Measurements from ENCODE around the gene PHKA2.
A peak's percentile ranks its signal among the peaks of the same experiment; 100 is the strongest.

Gene PHKA2

GRCh38 chrX:18971506-18971905 is 12.4 kb downstream of the PHKA2 start:
- no peak for DNase-seq

- no peak for DNase-seq
Observed at GRCh38 chrX:18970465-18970864, 13.4 kb downstream of the PHKA2 start.

DNA sequence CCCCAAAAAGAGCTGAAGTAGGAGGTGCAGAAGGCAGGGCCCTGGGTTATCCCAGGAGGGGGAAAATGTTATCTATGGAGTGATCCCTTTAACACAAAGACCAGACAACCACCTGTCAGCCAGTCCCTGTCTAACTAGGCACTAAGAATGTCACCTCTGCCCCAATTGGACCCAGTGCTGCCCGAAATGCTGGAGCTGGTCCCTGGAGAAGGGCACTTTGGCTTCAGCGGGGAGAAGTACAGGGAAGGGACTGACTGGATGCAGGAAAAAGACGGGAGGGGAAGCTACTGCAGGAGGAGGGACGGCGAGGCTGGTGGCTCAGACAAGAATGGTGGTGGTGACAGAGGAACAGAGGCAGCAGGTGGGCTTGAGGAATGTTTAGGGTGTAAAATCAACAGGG is 17.3 kb downstream of the PHKA2 start:
- no peak for DNase-seq

DNA sequence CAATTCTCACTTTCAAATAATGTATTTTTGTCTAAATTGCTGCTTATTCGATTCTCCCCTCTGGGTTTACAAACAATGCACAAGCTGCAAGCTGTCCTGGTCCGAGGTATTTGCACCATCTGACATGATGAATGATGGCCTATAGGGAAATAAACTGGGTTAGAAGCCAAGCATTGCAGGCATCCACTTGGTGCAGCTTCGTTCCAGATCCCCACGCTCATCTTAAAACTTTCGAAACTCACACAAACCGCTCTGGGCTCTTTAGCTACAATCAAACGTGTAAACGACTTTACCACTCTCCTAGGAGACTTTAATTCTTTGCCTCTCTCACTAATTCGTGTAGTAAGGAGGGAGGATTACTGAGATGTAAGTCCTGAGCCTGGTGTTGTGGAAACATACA is 19.0 kb downstream of the PHKA2 start:
- DNase-seq: no peak

- DNase-seq: no peak
Observed at GRCh38 chrX:18964026-18964425, 19.9 kb downstream of the PHKA2 start.

DNA sequence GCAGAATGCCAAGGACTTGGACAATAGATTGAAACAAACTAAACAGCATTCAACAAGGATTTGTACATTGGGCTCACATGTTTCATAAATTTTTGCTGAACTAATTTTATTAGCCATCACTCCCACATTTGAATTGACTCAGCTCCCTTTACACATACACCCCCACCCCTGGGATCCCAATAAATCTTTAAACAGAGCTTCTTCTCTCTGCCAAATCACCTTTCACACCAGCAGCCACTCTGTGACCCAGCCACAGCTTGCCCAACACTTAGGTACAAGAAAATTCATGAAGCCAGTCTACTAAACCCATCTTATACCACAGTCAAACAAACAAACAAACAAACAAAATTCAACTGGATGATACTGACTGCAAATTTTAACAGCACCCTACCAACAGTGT is 21.6 kb downstream of the PHKA2 start:
- peak in 2 of 4 experiments; percentile 16 to 21 for DNase-seq

GRCh38 chrX:18961686-18962085 is 22.2 kb downstream of the PHKA2 start:
- peak; percentile 51 to 79 (median 68) for DNase-seq

- DNase-seq: peak; percentile 11 to 60 (median 28)
Observed at GRCh38 chrX:18956303-18957032, 27.4 kb downstream of the PHKA2 start.

DNA sequence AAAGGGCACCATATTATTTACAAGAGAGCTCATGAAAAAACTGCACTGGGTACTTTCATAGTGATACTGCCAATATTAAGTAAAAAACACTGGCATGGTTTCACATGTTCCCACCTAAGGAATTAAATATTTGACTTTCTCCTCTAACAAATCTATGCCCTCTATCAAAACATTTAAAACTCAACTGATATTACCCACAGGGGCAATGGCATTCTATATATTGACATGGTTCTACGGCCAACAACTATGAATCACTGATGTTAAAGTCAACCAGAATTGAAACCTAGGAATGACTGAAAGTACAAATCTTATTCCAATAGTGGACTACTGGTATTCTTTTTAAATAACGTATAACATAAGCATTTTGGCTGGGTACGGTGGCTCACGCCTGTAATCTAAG is 28.2 kb downstream of the PHKA2 start:
- no peak for DNase-seq

GRCh38 chrX:18951032-18951431 is 32.9 kb downstream of the PHKA2 start:
- DNase-seq: no peak

DNA sequence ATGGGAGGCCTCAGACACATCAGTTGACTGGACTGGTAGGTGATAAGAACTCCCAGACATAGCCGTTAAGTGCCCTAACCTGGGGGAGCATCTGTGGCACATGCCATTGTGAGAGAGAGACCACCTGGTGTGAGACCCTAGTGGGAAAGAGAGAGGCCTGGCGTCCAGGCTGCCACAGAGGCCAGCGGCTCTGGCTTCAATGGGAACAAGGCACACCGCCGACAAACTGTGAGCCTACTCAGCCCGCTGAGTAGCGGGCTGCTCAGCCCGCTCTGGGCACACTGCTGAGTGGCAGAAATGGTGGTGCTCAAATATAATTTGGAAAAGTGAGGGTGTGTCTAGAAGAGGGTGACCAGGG is 34.0 kb downstream of the PHKA2 start:
- no peak for DNase-seq

DNA sequence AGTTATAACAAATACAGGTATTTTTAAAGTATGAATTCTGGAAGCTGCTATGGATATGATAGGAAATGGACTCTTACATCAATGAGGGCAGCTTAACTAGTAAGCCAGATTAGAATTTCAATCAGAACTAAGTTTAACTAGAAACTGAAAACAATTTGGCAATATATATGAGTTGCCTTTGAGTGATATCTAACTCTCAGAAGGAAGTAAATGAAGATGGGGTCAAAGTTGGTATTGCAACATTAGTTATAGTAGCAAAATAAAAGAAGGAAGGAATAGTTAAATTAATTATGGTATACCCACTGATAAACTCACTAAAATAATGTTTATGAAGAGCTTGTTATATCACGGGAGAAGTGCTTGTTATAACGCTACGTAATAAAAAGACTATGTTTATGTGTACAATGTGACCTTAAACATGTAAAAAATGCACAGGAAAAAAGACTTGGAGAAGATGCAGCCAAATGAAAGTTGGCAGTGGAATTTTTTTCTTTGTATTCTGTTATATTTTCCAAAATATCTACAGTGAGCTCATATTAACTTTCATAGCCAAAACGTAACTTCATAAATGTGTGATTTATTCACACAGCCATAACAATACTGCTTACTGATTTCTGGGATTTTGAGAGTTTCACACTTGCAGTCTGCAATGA is 34.5 kb downstream of the PHKA2 start:
- DNase-seq: no peak

GRCh38 chrX:18946611-18947010 is 37.3 kb downstream of the PHKA2 start:
- no peak for DNase-seq

DNA sequence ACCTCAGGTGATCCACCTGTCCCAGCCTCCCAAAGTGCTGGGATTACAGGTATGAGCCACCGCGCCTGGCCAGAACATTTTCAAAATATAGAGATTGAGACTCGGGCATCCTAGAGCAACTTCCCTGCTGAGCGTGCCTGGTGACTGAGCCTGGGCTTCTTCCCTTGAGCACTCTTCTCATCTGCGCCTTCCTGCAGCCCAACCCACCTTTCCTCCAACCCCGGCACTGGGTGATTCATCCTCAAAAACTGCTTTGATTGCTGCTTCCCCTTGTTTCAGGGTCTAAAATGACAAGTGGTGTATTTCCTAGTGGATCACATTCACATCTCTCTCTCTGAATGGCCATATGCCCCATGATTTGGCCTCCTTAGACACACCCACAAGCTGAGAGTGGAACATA is 37.8 kb downstream of the PHKA2 start:
- no peak for DNase-seq

DNA sequence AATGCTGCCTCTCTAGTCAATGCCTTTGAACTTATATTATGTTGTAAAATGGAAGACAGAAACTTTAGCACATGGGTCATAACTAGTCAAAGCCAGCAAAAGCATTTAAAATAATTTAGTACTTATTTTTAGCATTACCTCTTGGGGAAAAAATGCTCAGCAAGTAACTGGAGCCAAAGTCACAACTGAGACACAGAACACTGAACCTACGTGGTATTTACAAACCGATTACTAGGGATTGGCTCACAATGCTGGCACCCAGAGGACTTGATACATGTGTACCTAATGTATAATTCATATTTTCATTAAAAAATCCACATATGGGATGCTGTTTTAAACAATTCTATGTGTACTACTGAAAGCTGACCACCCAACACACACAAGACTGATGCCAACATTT is 38.4 kb downstream of the PHKA2 start:
- no peak for DNase-seq

DNA sequence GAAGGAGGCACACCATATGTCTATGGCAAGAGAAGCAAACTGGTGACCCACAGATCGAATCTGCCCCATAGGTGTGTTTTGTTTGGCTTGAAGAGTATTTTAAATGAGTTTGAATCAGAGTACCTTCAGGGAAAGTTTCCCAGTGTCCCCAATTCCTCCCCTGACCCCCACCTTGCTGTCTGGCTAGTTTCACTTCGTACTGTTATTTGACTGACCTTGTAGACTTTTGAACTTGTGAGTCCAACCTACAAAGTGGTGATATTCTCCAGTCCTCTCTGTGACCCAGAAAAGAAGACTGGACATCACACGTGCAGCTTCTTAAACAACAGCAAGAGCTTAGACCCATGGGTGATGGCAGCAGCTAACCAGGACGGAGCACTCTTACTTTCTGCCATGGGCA is 39.4 kb downstream of the PHKA2 start:
- no peak for DNase-seq

DNA sequence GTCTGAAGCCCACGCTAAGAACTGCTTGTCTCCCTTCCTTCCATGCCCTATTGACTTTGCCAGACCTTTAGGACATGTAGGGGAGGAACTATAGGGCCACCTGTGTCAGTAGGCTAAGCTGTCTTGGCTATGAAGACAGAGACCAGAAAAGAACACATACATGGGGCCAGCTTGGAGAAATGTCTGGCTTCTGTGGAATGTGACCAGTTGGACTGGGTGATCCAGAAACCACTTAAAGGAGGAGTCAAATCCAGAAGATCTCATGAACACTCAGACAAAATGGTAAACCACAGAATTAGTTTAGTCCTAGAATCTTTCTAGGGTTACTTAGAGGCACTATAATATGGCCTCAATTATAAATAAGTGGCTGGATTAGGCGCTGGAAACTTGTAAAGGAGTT is 42.0 kb downstream of the PHKA2 start:
- no peak for DNase-seq

DNA sequence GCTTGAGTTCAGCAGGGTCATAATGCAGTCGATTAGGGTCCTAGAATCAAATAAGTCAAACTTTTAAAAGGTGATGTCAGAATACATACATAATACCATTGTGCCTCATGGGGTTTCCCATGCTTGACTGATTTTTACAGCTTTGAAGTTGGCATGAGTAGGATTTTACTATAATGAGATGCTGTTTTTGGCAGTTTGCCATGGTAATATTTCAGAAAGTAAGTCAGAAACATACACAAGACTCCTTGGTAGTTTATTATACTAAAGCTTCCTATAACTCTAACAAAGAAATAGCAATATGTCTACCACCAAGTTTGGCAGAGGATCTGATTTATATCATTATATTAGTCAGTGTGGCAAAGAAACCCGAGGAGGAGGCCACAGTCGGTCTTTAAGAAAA is 45.2 kb downstream of the PHKA2 start:
- no peak for DNase-seq

- no peak for DNase-seq
Observed at GRCh38 chrX:18937173-18937572, 46.7 kb downstream of the PHKA2 start.

DNA sequence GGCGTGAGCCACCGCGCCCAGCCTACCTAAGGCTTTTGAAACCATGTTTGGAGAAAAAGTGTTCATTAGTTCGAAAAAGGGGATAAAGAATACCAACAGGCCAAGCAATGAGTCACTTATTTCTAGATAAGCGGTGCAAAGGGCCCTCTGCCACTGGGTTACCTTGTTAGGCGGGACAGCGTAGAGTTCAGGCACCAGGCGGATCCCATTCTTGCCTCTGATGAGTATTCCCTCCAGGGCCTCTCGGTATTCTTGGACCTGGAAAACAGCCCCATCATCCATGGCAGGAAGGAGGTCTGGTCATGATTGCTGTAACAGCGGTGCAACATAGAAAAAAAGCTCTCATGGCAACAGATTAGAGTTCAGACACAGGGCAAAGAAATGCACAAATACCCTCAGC is 48.0 kb downstream of the PHKA2 start:
- no peak for DNase-seq

DNA sequence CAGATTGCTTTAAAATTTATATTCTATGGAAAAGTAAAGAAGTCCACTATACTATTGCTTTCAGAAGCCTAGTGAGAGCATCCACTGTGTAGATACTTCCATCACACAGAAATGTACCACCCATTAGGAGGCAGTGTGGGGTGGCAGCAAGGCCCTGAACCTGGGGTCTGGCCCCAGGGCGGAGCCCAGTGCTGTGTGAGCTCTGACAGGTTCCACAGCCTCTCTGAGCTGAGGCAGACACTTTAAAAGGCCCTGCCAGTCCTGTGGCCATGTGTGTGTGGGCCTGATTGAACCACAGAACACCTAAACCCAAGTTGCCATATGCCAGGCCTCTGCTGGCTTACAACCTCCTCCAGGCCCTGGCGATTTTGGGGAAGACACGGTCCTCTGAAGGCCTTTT is 49.2 kb downstream of the PHKA2 start:
- no peak for DNase-seq

DNA sequence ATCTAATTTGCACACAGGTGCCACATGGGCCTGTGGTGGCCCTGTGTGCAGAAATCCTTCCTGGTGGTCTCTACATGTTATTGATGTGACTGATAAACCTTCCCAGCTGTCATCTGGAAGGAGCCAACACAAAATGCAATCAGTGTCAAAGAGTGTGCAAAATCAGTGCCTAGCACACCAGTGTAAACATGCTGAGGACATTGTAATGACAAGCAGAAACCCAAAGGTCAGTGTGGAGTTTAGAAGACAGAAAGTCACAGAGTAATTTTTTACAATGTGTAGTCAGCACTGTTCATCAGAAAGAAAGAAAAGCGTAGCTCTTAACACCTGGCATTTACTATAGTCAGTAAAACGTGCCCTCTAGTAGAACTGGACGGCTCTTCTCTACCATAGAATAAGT is 50.3 kb downstream of the PHKA2 start:
- DNase-seq: no peak

DNA sequence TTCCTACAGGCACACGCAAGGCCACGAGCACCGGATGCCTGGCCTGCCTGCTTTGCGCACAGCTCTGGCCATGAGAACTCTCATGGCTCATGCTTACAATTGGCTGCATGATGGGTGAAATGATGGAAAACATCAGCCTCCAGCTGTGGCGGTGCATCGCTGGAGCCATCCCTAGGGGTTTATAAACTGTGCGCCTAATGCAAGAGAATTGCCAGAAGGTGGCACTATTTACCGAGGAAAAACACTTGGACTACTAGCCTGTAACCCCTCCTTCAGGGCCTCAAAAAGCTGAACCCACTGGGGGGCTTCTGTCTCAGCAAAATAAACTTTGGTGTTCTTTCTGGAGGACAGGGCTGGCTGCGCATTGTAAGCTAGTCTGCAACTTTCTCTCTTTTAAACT is 51.9 kb downstream of the PHKA2 start:
- peak; percentile 22 to 53 (median 34) for DNase-seq

DNA sequence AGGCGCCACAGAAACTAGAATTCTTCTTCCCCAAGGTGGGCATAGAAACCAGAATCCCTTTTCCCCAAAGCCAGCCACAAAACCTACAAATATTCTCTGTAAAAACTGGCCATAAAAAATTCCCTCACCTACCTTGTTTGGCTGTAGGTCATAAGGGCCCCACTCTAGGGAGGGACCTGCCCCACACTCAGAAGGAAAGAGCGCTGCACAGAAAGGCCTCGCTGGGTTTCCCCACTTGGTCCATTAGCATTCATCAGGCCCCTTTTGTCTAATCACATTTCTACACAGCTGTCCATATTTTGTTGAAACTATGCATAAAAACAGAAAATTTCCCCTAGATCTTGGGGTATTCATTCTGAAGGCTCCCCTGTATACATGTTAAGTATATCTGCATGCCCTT is 54.1 kb downstream of the PHKA2 start:
- no peak for DNase-seq

- no peak for DNase-seq
Observed at GRCh38 chrX:18927558-18927957, 56.4 kb downstream of the PHKA2 start.
